CD4-positive, alpha-beta T cell treated with Interferon alpha-2 for 1 hour (primary cell): ENCODE data around the gene RABGAP1L.
"Not testable (repeated sequence)": the region's sequence is repeated elsewhere in the genome, so short reads cannot be mapped to it uniquely, and the experiment has no call there.

Source experiments
- DNase-seq, 2 donors: peaks; one replicate each; pipeline ENCODE4 v3.0.0-alpha.2; 2020 to 2022

Gene RABGAP1L

DNA sequence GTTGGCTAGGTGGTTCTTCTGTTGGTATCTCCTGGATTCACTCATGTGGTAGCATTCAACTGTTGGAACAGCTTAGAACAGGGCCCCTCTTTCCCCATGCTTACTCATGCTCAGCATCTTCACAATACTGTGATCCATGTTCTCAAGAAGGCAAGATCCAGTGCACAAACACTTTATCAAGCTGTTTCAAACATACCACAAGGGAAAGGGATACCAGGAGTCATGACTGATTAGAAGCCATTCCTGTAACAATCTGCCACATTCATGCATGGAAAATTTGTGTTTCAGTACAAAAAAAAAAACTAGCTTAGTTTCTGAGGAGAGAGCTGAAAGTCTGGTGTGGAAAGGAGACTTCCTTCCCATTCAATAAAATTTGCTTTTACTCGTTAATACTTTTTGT lies 670.7 kb downstream of the RABGAP1L start:
- DNase-seq: no peak

DNA sequence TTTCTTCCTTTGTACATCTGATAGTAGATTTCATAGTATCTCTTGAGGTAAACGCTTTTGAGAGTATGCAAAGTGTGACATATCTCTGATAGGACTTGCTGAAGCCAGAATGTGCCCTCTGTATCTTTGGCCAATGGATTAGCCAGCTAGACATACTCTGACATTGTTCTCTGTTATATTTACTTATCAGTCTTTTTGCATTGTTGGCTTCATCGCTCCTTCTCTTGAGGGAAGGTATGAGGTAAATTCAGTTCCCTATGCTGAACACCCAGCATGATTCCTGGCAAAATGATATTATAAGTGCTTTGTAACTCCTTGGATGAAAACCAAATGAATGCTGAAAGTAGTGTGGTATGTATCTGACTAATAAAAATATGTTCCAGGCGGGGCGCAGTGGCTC lies 677.2 kb downstream of the RABGAP1L start:
- no peak for DNase-seq

DNA sequence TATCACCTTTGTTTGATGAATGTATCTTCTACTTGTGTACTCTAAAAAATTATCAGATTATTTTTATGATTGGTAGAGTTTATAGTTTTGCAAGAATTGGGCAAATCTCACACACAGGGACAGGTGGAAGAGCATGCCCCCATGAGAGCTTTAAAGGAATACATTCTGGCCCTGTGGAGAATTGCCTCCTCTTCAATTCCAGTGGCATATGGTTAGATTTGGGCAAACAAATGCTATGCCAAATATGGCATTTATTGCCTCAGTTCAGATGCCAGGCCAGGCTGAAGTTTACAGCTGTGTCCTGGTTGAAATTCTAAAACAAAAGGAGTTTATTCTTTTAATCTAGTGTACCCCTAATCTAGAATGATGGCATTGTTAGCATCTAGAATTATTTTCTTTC lies 678.1 kb downstream of the RABGAP1L start:
- DNase-seq: no peak

DNA sequence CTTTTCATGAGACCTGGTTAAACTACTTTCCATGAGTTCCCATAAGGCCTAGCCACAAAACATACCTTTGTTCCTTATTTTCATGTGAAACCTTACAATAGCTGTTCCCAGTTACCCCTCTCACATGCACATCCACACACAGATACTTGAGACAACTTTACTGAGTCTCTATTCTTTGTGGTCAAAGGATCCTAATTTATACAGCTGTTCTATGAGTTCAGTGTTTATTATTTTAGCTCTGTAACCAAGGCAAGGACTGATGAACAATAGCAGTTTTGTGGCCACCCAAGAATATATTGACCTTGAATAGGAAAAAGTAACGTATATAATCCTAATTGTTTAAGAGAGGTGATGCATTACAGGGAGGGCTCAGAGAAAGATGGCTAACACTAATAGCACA lies 679.9 kb downstream of the RABGAP1L start:
- no peak for DNase-seq

DNA sequence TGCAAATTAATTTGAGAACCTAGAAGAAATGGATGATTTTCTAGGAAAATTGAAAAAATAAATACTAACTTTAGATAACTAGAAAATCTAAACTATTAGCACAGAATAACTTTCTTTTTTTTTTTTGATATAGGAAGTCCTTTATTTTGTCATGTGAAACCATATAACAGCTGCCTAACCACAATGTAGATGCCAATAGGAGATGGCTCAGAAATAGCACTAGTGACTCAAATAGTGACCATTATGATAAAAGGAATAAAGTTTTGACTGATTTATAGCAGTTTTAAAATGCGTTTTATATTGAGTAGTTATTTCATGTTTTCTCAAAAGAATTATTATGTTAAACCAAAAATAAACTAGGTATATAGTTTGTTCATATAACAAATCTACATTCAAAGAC lies 682.4 kb downstream of the RABGAP1L start:
- DNase-seq: peak in 1 of 2 donors; percentile 9

DNA sequence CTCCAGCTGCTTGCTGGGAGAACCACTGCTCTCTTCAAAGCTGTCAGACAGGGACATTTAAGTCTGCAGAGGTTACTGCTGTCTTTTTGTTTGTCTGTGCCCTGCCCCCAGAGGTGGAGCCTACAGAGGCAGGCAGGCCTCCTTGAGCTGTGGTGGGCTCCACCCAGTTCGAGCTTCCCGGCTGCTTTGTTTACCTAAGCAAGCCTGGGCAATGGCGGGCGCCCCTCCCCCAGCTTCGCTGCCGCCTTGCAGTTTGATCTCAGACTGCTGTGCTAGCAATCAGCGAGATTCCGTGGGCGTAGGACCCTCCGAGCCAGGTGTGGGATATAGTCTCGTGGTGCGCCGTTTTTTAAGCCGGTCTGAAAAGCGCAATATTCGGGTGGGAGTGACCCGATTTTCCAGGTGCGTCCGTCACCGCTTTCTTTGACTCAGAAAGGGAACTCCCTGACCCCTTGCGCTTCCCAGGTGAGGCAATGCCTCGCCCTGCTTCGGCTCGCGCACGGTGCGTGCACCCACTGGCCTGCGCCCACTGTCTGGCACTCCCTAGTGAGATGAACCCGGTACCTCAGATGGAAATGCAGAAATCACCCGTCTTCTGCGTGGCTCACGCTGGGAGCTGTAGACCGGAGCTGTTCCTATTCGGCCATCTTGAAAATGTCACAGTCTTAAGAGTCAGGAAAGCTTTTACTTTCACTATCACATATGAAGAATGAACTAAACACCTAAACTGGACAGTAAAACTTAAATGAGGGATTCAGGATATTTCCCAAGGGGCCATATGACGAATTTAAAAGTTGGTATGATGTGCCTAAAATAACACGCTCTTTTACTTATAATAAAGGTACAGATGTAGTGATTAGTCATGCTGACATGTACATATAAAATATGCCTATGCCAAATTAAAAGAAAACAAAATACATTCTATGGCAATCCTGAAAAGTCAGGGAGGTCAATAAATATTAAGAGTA lies 689.6 kb downstream of the RABGAP1L start:
- not testable (repeated sequence) for DNase-seq

DNA sequence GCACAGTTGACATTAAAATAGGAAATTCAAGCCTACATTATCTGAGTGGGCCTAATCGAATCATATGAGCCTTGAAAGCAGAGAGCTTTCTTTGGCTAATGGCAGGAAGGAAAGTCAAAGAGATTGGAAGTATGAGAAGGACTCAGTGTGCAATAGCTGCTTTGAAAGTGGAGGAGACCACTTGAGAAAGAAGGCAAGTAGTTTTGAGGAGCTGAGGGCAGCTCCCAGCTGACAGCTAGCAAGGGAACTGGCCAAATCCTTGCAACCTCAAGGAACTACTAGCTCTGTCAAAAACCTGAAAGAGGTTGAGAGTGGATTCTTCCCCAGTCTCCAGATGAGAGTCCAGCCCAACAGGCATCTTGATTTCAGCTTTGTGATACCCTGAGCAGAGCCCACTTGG lies 691.4 kb downstream of the RABGAP1L start:
- no peak for DNase-seq

DNA sequence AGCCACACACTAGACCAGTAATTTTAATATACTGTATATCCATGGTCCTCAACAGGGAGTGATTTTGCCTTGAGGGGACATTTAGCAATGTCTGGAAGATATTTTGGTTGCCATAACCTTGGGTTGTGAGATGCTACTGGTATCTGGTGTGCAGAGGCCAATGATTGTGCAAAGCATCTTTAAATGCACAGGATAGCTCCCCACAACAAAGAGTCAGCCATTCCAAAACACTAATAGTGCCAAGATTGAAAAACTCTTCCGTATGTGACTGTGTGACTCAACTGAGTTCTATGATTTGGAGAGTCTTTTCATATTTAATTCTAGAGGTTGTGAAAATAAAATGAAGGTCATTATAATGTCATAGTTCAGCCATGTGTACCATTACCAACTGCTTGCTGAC lies 699.0 kb downstream of the RABGAP1L start:
- DNase-seq: no peak

DNA sequence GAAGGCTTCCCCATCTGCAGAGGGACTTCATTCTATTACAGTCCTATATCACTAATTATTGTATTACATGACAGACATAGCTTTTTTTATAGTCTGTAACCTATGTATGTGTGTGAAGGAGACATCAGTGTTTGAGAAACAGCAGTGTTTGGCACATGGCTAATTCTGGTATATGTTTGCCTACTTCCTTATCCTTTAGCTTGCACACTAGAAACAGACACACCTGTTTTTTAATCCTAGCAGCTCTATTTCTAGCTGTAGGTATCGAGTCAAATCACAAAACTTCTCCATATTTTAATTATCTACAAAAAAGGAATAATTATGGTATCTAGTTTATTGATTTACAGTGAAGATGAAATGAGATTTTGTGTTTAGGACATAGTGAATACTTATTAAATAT lies 711.0 kb downstream of the RABGAP1L start:
- no peak for DNase-seq

DNA sequence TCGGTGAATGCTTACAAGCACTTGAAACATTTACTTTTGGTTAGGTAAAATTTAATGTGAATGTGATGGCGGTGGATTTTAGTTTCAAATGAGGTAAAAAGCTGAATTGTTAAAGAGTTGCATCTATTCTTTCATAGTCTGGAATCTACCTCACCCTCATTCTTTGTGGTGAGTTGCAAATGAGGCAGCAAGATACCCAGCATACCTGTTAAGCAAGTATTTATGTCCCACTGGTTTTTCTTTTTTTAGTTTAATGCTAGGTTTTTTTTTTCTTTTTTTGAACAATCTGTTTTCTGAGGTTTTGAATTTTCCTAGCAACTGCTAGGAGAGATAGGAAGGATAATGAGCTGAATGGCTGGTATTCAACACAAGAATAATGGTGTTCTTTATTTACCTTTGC lies 712.6 kb downstream of the RABGAP1L start:
- no peak for DNase-seq

DNA sequence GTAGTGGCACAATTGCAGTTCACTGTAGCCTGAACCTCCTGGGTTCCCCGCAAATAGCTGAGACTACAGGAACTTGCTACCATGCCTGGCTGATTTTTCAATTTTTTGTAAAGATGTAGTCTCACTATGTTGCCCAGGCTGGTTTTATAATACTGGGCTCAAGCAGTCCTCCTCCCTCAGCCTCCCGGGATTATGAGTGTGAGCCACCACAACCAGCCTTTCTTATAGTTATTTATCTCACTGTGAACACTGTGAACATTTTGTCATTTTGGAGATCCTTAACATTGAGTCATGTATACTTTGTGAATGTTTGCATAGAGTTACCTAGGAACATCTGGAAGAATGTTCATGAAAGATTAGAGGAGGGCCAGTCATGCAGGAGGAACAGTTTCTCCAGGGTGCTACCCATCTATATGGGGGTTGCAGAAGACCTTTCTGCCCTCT lies 713.3 kb downstream of the RABGAP1L start:
- DNase-seq: no peak

DNA sequence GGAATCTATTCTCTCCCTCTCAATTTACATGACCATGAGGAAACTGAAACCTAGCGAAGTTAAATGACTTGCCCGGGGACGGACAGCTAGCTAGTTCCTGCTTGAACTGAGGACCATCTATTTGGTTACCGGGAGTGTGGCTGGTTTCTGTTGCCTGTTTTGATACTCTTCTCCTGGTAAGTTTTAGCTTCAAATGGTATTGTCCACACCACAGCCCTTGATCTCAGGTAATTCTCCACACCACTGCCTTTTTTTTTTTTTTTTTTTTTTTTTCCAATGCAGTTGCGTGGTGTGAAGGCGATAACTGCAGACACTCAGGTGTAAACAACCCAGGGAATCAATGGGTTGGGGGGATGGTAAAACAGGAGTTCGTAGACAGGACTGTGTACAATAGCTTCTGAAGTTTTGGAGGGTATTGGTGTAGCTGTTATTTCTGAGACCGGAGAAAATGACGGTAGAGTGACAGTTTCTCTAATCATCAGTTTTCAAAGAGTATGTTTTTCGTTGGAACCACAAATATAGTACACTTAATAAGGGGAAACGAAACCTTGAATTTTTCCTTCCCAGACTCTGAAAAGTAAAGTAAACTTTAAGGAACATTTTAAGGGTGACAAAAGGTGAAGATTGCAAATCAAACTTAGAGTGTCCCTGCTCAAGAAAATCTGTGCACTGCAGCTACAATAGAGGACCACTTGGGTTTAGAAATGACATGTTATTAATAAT lies 715.2 kb downstream of the RABGAP1L start:
- peak; percentile 39 to 51 for DNase-seq

DNA sequence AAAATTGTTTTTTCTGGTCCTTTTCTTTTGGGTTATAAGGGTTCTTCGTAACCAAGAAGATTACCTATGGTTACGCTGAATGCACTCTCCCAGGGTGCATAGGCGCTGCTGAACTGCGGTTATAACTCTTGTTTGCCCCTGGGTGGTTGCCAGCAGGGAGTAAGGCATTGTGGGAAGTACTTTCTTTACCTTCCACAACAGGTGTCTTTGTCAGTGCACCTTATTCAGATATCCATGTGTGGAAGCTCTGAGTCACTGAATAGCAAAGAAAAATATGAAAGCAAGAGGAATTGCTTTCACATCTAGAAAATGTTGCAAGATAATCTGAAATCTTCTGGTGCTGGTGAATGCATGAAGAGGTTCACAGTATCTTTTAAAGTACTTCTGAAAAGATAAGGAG lies 716.0 kb downstream of the RABGAP1L start:
- peak; percentile 29 to 54 for DNase-seq

DNA sequence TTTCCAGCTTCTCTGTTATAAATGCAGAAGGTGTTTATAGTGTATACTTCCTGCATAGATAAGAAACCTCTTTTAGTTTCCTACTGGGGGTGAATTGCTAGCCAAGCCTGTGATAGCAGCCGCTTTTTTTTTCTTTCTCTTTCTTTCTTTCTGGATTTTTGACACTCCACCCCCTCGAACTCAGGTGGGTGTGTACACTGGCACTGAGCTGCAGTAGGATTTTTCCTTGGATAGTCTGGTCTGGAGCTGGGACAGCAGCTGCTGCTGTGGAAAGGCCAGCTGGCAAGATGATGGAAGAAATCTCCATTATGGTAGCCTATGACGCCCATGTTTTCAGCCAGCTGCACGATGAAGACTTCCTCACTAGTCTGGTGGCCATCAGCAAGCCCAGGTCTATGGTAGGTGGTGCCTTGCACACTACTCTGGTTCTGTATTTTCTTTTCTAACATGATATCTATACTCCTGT lies 717.9 kb downstream of the RABGAP1L start:
- DNase-seq: peak in 1 of 2 donors; percentile 5

DNA sequence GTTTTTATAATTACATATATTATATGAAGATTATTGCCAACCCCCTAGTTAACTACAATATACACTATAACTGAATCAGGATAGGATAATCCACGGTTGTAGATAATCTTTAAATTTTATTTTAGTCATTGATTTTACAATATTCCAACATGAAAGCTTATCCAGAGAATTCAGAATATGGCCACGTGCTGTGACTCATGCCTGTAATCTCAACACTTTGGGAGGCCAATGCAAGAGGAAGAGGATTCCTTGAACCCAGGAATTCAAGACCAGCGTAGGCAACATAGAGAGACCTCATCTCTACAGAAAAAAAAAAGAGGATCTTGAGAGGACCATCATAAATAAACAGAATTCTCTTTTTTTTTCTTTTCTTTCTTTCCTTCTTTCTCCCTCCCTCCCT lies 720.9 kb downstream of the RABGAP1L start:
- DNase-seq: no peak

DNA sequence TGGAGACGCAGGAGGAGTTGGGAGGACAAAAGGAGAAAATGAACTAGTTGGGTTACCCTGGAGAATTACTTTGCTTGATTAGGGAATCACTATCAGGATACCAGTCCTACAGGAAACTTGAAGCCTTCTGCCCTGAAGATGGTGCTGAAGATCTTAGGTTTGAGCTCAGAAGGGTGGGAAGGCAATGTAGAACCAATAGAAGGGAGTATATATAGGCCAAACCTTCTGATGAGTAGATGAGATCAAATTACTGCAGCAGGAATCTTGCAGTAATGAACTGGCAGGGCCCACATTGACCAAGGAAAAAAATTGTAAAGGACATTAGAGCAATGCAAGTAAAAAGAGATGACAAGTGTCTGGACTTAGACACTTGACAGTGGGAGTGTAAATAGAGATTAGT lies 724.1 kb downstream of the RABGAP1L start:
- peak in 1 of 2 donors; percentile 34 for DNase-seq

DNA sequence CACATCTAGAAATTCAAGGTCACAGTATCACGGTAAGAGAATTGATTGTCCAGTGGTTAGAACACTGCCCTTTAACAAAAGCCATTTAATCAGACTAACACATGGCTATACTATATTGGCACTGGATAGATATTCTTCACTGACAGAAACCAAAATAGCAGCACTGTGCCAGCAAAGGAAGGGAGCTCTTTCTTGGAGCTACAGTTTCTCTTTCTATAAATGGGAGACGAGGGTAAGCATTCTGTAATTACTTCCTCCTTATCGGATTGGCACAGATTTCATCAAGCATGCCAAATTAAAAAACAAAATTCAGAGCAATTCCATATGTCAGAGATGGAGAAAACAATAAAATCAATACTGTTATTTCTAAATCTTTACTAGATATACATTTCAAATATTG lies 724.7 kb downstream of the RABGAP1L start:
- no peak for DNase-seq

DNA sequence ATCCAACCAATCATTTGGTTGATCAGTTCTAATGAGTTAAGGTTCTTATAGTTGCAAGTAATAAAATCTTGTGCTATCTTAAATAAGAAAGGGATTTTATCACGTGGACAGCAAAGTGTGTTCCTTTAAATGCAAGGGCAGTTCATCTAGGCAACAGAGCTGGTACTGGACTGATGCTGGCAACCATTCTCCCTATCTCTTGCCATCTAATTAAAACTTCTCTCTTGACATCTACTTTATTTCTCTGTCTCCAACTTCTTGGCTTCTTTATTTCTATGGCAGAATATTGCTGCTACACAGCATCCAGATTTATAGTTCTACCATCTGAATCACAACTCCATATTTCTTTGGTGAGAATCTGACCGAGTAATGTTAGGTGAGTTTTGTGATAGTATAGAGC lies 725.2 kb downstream of the RABGAP1L start:
- no peak for DNase-seq

DNA sequence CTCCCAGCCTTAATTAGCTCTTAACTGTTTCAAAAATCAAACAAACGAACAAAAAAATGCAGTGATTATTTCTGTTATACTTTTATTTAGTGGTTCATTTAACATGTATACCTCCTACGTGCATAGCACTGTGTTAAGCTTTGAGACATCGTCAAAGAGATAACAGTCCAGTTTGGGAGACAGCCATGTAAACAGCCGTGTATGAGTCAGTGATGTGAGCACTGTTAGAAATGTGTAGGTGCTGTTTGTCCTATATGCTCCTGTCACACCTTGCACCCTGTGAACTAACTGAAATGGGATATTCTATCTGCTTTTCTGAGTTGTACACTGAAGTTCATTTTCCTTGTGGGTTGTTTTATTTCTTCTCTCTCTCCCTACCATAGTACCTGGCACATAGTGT lies 730.7 kb downstream of the RABGAP1L start:
- no peak for DNase-seq

DNA sequence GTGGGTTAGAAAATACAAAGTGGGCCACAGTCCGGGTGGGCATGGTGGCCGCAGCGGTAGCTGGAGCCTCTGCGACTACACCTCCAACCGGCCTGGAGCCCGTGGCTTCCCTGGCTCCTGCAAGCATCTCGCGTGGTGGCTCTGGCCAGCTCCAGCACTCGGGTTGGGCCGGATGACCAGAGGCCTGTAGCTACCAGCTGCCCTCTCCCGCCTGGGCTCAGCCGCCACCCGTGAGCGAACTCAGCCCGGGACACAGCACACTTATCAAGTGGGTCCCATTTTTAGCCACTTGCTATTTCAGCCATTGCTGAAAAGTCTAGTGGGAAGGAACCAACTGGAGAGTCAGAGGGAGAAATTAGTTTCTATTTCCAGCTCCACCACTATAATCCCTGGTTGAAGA lies 732.7 kb downstream of the RABGAP1L start:
- no peak for DNase-seq

DNA sequence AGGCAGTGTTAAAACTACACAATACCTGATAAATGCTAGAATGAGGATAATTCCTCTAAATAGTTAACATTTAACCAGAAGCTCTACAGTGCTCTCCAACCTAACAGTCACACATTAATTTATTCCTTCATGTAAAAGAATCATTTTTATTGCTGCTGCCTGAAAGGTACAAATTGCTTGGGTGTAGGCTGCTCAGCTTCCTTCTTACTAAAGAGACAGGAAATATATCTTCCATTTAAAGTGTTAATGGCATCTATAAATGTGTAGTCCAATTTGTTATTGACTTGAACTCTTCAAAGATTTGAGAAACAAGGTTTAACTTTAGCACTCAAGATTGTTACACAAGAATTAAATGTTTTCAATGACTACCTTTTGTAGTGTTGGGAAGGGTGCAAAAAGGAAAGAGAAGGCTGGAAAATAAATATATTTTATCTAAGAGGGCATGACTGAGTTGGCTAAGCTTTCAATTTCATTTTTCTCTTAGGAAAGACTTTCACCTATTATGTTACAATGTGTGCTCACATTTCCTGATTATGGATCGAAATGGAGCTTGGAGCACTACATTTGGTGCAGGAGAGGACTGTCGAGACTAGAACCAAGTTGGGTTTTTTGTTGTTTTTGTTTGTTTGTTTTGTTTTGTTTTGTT lies 734.9 kb downstream of the RABGAP1L start:
- DNase-seq: no peak

DNA sequence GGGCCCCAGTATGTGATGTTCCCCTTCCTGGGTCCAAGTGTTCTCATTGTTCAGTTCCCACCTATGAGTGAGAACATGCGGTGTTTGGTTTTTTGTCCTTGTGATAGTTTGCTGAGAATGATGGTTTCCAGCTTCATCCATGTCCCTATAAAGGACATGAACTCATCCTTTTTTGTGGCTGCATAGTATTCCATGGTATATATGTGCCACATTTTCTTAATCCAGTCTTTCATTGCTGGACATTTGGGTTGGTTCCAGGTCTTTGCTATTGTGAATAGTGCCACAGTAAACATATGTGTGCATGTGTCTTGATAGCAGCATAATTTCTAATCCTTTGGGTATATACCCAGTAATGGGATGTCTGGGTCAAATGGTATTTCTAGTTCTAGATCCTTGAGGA lies 736.3 kb downstream of the RABGAP1L start:
- DNase-seq: not testable (repeated sequence)

DNA sequence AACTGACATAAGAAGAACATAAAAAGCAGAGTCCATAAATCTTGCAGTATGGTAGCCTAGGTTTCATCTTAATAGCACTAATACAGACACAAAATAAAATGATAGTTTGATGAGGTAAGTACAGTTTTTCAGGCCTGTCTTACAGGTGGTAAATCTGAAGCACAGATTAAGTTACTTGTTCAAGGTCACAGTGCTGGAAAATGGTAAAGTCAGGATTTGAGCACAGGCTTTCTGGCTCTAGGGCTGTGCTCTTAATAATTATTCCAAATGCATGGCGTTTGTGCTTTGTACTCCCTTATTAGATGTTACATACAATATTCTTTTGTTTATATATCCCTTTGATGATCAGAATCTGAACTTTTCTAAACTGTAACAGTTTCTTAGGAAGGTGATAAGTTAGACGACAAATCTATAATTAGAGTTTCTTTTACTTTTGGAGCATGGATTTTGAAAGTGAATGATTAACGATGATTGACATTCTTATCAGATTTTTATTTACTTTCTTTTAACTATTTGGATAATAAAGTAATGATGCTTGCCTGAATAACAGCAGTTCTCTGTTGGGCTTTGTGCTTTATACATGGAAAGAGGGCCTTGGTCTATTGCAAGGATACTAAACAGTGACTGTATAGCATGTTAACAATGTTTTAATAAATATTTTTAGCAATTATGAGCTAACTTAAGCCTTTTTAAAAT lies 738.9 kb downstream of the RABGAP1L start:
- no peak for DNase-seq
